SK-N-MC (cell line): ENCODE results near the gene VAPA.

ENCODE experiments used
- EZH2 ChIP-seq: fragments of 200-600 bp; sonication (generic); IDR thresholded peaks from one replicate; pipeline ENCODE4 v1.6.1; 2017; ENCODE audit warnings: antibody characterized with exemption
- POLR2AphosphoS5 ChIP-seq: IDR thresholded peaks from 2 replicates; pipeline ENCODE4 v1.6.1; 2012; ENCODE audit warnings: mild to moderate bottlenecking, low read depth, low read length, borderline replicate concordance

DNA sequence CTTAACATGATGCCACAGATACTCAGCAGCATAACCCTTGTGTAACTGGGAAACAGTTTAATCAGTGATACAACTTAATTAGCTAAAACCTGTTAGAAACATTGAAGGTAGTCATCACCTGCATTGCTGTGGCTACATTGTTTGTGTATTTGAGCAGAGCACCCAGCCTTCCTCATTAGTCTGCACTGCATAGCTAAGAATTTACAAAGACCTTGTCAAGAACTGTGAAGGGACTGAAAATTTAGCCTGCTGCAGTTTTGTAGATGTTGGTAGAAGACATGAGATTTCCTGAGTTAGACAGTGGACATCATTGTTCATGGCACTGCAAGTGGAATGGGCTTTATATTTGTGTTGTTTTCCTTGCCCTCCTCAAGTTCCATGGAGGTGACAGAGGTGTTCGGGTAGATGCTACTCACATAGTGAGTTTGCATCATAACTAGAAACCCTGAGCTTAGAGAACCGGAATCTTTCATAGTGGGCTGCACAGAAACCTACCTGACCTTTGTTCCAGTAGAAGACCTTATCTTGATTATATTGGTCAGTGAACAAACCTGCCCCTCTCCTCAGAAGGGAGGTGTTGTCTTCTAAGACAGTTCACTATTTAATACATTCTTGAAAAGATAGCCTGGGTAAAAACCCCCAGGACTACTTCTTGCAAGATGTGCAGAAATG, 12.5 kb downstream of the VAPA start:
- TF ChIP-seq POLR2AphosphoS5 (no peak), EZH2 (no peak)
